AG09319 (cell line): ENCODE measurements around the gene STAP2.

ENCODE experiments used
- DNase-seq: peaks from one replicate; pipeline ENCODE4 v3.0.0-alpha.2; 2010; ENCODE audit warnings: low read depth; ENCODE audit errors: extremely low read depth
- TF ChIP-seq, protein P1 (sequence below): IDR thresholded peaks from 2 replicates; pipeline ENCODE4 v1.5.1; 2011; ENCODE audit warnings: low read depth, mild to moderate bottlenecking, inconsistent platforms, low read length, moderate library complexity

Gene STAP2

DNA sequence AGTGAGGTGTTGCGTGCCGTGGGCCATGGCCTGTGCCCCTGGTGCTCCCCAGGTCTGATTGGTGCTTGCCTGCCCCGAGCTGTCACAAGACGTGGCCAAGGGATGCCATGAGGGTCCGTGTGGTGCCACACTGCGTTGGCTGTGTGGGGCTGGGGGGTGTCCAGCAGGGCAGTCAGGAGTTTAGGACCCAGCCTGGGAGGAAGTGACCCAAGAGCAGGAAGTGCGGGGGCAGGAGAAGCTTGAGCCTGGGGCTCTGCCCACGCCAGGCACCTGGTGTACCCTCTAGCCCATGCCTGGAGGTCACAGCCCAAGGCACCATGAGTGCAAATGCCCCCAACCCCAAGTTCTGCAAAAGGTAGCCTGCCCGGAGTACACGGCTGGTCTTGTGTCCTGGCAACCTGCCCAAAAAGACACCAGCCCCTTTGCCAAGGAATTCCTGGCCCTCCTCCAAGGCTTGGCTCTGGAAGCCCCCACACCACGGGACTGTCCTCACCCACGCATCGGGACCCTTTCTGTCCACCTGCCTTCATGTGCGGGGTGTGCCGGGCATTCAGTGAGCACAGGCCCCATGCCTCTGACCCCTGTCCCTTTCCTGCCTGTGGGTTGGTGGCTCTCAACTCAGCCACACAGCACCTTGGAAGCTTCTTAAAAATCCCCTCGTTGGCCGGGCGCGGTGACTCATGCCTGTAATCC, 29.6 kb upstream of the STAP2 start:
- TF ChIP-seq, protein P1, sequence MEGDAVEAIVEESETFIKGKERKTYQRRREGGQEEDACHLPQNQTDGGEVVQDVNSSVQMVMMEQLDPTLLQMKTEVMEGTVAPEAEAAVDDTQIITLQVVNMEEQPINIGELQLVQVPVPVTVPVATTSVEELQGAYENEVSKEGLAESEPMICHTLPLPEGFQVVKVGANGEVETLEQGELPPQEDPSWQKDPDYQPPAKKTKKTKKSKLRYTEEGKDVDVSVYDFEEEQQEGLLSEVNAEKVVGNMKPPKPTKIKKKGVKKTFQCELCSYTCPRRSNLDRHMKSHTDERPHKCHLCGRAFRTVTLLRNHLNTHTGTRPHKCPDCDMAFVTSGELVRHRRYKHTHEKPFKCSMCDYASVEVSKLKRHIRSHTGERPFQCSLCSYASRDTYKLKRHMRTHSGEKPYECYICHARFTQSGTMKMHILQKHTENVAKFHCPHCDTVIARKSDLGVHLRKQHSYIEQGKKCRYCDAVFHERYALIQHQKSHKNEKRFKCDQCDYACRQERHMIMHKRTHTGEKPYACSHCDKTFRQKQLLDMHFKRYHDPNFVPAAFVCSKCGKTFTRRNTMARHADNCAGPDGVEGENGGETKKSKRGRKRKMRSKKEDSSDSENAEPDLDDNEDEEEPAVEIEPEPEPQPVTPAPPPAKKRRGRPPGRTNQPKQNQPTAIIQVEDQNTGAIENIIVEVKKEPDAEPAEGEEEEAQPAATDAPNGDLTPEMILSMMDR: no peak
- DNase-seq: no peak

DNA sequence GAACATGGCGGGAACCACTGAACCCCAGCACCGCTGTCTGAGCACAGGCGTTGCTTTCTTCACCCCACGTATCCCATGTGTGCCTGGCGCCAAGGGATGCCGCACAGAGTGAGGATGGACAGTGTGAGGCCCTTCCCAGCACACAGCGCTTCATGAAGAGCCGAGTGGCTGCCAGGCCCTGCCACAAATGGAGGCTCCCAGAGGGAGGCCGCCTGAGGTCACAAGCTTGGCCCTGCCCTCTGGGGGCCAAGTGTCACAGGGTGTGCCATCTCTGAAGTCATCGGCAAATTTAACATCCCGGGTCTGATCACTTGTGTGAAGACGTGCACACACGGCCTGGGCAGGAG, 29.1 kb upstream of the STAP2 start:
- TF ChIP-seq, protein P1: no peak

DNA sequence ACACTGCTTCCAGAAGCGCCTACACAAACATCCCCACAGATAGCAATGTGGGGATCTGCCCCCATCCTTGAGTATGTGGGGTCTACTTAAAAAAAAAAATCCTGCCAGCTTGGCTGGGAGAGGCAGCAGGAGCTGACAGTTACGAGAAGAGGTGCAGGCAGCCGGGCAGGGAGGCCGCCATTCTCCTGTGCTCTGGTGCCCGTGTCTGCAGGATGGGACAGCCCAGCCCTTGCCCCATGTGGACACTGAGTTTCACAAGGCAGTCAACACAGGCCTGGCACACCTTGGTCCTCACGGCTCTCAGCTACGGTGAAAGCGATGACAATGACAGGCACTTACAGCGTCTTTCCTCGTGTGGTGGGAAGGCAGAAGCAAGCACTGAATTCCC, 28.7 kb upstream of the STAP2 start:
- DNase-seq: no peak
- TF ChIP-seq, protein P1: no peak

More for the DNA sequence above, 29.1 kb upstream of the STAP2 start:
- DNase-seq: no peak

DNA sequence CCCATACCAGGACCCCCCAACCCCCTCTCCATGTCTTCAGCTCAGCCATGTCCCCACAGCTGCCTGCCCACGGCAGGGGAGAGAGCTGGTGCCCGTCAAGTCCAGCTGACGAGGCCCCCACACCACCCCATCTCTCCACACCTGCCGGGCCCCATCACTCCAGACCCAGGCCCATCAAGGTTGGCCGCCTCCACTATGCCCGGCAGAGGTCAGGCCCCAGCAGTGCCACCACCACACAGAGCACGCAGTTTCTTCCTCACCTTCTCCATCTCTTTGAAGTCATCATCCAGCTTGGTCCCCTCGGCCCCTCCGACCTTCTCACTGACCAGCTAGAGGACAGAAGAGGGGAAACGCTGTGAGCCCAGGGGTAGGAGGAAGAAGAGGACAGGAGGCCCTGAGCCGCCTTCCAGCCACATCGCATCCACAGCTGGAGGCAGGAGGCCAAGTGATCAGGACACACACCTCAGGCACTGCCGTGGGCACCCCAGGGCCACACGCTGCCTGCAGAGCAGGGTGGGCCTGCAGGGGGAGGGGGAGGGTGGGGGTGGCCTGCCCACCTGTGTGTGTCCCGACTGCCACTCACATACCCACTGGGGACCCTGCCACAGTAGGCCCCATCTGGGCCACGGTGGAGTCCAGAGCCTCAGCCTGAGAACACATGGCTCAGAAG, 28.2 kb upstream of the STAP2 start:
- TF ChIP-seq, protein P1: no peak
- no peak for DNase-seq

DNA sequence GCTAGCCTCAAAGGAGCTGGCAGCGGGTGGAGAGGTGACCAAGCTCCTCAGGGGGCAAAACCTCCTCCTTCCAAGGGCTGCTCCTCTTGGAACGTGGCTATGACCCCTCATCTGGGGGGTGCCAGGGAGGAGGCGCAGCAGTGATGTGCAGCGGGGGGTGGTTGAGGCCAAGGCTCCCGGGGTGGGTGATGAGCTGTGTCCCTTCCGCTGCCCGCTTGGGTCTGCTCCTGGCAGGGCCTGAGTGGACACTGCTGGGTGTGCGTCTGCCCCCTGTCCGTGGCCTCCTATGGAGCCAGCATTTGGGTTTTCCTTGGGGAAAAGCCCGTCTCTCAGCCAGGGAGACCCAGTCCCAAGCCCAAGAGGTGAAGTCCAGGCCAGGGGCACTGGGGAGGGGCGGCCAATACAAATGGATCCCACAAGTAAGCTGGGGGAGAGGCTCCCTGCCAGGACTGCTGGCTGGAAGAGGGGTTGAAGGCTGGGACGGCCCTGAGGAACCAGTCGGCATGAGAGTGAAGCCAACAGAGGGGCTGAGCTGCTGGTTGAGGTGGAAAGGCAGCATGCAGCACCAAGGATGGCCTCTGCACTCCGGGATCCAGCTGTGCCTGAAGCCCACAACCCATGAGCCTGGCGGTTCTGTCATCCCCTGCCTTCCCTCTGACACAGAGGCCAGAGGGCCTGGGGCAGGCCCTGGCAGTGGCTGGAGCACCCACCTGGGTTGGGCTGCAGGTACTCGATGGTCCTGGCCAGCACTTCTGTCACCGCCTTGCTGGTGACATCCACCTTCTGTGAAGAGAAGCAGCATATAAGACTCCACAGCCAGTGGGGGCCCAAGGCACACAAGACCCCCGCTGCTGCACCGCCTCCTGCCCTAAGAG, 27.4 kb upstream of the STAP2 start:
- DNase-seq: no peak
- TF ChIP-seq, protein P1: no peak

DNA sequence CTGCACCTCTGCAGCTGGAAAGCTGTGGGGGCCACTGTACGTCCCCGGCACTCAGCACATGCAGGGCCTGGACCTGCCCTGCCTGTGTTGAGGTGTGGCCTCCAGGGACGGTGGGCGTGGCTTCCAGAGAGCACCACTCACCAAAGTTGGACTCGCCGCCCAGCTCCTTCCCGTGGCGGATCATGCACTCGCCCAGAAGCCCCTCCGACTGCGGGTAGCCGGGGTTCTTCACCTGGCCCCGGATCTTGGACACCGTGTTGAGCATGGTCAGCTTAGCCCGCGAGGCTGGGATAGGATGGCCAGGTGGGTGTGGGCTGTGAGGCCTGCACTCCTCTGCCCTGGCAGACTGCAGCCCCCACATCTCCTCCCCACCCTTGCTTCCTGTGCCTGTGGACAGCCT, 26.7 kb upstream of the STAP2 start:
- TF ChIP-seq, protein P1: no peak
- DNase-seq: no peak
